Stomach (tissue), 4 donors: ENCODE data around the gene RBMS1.

Experiments used
- CTCF ChIP-seq, 7 experiments: fragments of 450-650 bp in 4 of 7; fragments of 200-600 bp in 3 of 7; sonication (generic) in 3 of 7; IDR thresholded peaks; one replicate each; pipeline ENCODE4 v1.5.1; 2016 to 2019; ENCODE audit warnings: antibody characterized with exemption in 7 of 7, control low read depth in 2 of 7, mild to moderate bottlenecking in 1 of 7
- POLR2A ChIP-seq, 4 donors: fragments of 450-650 bp; IDR thresholded peaks; one replicate each; pipeline ENCODE4 v1.6.1; 2016; ENCODE audit warnings: antibody characterized with exemption in 4 of 4, control low read depth in 2 of 4, mild to moderate bottlenecking in 1 of 4, moderate library complexity in 1 of 4

- no peak for TF ChIP-seq CTCF (IDR thresholded peaks at IDR 0.05)
- no peak for TF ChIP-seq POLR2A (IDR thresholded peaks at IDR 0.05)
These were observed at the start of gene RBMS1 for GRCh38 chr2:160493227-160494028.
